Measurements from ENCODE around the gene UBE2U.

DNA sequence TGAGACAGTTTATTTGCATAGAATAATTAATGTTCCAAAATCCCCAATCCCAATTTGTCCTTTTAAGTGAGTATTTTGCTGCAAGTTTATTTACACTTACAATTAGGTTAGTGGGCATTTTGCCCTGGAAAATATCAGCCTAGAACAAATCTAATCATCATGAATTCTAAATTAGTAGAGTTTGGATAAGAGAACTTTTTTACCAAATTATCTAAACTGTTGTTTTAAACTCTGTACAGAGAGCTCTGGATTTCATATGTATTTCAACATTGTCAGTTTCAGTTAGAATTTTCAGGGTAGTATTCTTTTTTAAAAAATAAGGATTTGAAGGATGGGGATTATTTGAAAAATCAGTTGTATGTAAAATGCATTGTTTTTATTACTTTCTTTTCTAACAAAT, 27.8 kb upstream of the UBE2U start:
- TF ChIP-seq RAD21 (IDR thresholded peaks at IDR 0.05; ENCODE audit: low read depth) (no peak), TAF1 (IDR thresholded peaks at IDR 0.05; ENCODE audit: low read depth) (no peak), EP300 (IDR thresholded peaks at IDR 0.05; ENCODE audit: borderline replicate concordance) (no peak), CREB1 (IDR thresholded peaks at IDR 0.05; ENCODE audit: low read depth) (no peak), EGR1 (IDR thresholded peaks at IDR 0.05) (no peak), CEBPB (IDR thresholded peaks at IDR 0.05) (no peak)
- TF ChIP-seq, protein P1, sequence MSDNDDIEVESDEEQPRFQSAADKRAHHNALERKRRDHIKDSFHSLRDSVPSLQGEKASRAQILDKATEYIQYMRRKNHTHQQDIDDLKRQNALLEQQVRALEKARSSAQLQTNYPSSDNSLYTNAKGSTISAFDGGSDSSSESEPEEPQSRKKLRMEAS (IDR thresholded peaks at IDR 0.05): no peak
- TF ChIP-seq, protein P2, sequence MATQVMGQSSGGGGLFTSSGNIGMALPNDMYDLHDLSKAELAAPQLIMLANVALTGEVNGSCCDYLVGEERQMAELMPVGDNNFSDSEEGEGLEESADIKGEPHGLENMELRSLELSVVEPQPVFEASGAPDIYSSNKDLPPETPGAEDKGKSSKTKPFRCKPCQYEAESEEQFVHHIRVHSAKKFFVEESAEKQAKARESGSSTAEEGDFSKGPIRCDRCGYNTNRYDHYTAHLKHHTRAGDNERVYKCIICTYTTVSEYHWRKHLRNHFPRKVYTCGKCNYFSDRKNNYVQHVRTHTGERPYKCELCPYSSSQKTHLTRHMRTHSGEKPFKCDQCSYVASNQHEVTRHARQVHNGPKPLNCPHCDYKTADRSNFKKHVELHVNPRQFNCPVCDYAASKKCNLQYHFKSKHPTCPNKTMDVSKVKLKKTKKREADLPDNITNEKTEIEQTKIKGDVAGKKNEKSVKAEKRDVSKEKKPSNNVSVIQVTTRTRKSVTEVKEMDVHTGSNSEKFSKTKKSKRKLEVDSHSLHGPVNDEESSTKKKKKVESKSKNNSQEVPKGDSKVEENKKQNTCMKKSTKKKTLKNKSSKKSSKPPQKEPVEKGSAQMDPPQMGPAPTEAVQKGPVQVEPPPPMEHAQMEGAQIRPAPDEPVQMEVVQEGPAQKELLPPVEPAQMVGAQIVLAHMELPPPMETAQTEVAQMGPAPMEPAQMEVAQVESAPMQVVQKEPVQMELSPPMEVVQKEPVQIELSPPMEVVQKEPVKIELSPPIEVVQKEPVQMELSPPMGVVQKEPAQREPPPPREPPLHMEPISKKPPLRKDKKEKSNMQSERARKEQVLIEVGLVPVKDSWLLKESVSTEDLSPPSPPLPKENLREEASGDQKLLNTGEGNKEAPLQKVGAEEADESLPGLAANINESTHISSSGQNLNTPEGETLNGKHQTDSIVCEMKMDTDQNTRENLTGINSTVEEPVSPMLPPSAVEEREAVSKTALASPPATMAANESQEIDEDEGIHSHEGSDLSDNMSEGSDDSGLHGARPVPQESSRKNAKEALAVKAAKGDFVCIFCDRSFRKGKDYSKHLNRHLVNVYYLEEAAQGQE (IDR thresholded peaks at IDR 0.05; ENCODE audit: low read depth): no peak
